ENCODE measurements around the gene RPS13.
A peak's percentile ranks its signal among the peaks of the same experiment; 100 is the strongest.

GRCh38 chr11:17063171-17064002 is 14.1 kb downstream of the RPS13 start:
- TF ChIP-seq, protein P1, sequence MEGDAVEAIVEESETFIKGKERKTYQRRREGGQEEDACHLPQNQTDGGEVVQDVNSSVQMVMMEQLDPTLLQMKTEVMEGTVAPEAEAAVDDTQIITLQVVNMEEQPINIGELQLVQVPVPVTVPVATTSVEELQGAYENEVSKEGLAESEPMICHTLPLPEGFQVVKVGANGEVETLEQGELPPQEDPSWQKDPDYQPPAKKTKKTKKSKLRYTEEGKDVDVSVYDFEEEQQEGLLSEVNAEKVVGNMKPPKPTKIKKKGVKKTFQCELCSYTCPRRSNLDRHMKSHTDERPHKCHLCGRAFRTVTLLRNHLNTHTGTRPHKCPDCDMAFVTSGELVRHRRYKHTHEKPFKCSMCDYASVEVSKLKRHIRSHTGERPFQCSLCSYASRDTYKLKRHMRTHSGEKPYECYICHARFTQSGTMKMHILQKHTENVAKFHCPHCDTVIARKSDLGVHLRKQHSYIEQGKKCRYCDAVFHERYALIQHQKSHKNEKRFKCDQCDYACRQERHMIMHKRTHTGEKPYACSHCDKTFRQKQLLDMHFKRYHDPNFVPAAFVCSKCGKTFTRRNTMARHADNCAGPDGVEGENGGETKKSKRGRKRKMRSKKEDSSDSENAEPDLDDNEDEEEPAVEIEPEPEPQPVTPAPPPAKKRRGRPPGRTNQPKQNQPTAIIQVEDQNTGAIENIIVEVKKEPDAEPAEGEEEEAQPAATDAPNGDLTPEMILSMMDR (conservative IDR thresholded peaks at IDR 0.05; ENCODE audit: low read length), result peak; percentile 94
- no peak for TF ChIP-seq EZH2phosphoT487 (IDR thresholded peaks at IDR 0.05; ENCODE audit: borderline replicate concordance)
